ENCODE data around the gene ACER3. TPM values are rescaled to one million over a fixed set of nuclear protein-coding genes. Genes with fewer than 3 reads are reported as not detected.
"Not testable (repeated sequence)": the region's sequence is repeated elsewhere in the genome, so short reads cannot be mapped to it uniquely, and the experiment has no call there.

Gene ACER3
- total and polyA plus RNA-seq, 2 donors (not counting 1 experiment from before 2014, with no cell fraction given): 3.3 to 12.9 TPM

GRCh38 chr11:76901622-76902021 lies 40.9 kb downstream of the ACER3 start:
- H3K27me3 Mint-ChIP-seq: not testable (repeated sequence)

GRCh38 chr11:76902121-76903014 lies 41.6 kb downstream of the ACER3 start:
- TF ChIP-seq EZH2 (IDR thresholded peaks at IDR 0.05; ENCODE audit: borderline replicate concordance, insufficient read depth, low read depth, low read length, poor library complexity, severe bottlenecking): no peak
- TF ChIP-seq CTCF (IDR thresholded peaks at IDR 0.05): no peak
- Mint-ChIP-seq H3K4me1 (no peaks in the 10 kb centered on the region), H3K9me3 (ENCODE audit: insufficient read depth) (peaks cover 5% of the 10 kb centered on the region), H3K4me3 (no peak overlapping the region), H3K27ac (no peak overlapping the region), H3K27me3 (no peaks in the 10 kb centered on the region)
- Histone ChIP-seq H3K9ac (ENCODE audit: low read length) (no peak overlapping the region), H3K9me3 (ENCODE audit: control extremely low read depth in 1 of 3, control insufficient read depth in 2 of 3, insufficient read depth in 1 of 3, low read length in 2 of 3) (peaks cover 0 to 4% (median 0%) of the 10 kb centered on the region in 3 donors), H3K4me2 (replicated peaks; ENCODE audit: low read depth, low read length, poor library complexity, severe bottlenecking) (no peak overlapping the region), H4K20me1 (ENCODE audit: control insufficient read depth, insufficient read depth, low read length, poor library complexity, severe bottlenecking) (no peaks in the 10 kb centered on the region), H3K36me3 (replicated peaks in 1 of 2; ENCODE audit: control extremely low read depth in 1 of 2, control insufficient read depth in 1 of 2, extremely low read depth in 1 of 2, insufficient read depth in 2 of 2, low read length in 1 of 2) (no peaks in the 10 kb centered on the region), H3K79me2 (ENCODE audit: control insufficient read depth, insufficient read depth, low read length) (no peaks in the 10 kb centered on the region), H2AFZ (ENCODE audit: insufficient read depth, low read depth, low read length, poor library complexity, severe bottlenecking) (no peak overlapping the region), H3K4me3 (ENCODE audit: control extremely low read depth in 1 of 5, extremely low read depth in 1 of 5, insufficient read depth in 1 of 5, low read depth in 2 of 5, low read length in 4 of 5) (no peak overlapping the region), H3K27me3 (replicated peaks in 1 of 4; ENCODE audit: control extremely low read depth in 1 of 4, control insufficient read depth in 3 of 4, insufficient read depth in 4 of 4, low read length in 3 of 4) (no peaks in the 10 kb centered on the region), H3K4me1 (ENCODE audit: control insufficient read depth in 2 of 2, insufficient read depth in 2 of 2, low read length in 2 of 2) (no peaks in the 10 kb centered on the region), H3K27ac (ENCODE audit: low read length in 2 of 2) (no peak overlapping the region)
- intact Hi-C loops (cut with micrococcal nuclease): no loop called here
- ATAC-seq (ENCODE audit: low read depth) (no peak), DNase-seq (no peak)
- WGBS (ENCODE audit: insufficient coverage): 100% methylated on average over 1 of the region's 5 CpGs
- CTCF ChIA-PET: interaction anchor here (1.3 to 1.7 kb wide), 2 partner anchors 16 to 18 kb away, joined by 5 to 8 read pairs; no protein-coding TSS in a partner anchor
- POLR2A ChIA-PET: no interaction called here

More at GRCh38 chr11:76901622-76902021, 40.9 kb downstream of the ACER3 start:
- H3K9me3 ChIP-seq (ENCODE audit: control extremely low read depth in 1 of 3, control insufficient read depth in 2 of 3, insufficient read depth in 1 of 3, low read length in 2 of 3); H3K4me2 ChIP-seq (replicated peaks; ENCODE audit: low read depth, low read length, poor library complexity, severe bottlenecking); H3K36me3 ChIP-seq (replicated peaks in 1 of 2; ENCODE audit: control extremely low read depth in 1 of 2, control insufficient read depth in 1 of 2, extremely low read depth in 1 of 2, insufficient read depth in 2 of 2, low read length in 1 of 2); H3K4me3 Mint-ChIP-seq; H3K27me3 ChIP-seq (replicated peaks in 1 of 4; ENCODE audit: control extremely low read depth in 1 of 4, control insufficient read depth in 3 of 4, insufficient read depth in 4 of 4, low read length in 3 of 4); ATAC-seq (ENCODE audit: low read depth); DNase-seq; H3K4me1 ChIP-seq (ENCODE audit: control insufficient read depth in 2 of 2, insufficient read depth in 2 of 2, low read length in 2 of 2); H3K4me3 ChIP-seq (ENCODE audit: control extremely low read depth in 1 of 5, extremely low read depth in 1 of 5, insufficient read depth in 1 of 5, low read depth in 2 of 5, low read length in 4 of 5); H3K27ac ChIP-seq (ENCODE audit: low read length in 2 of 2); H2AFZ ChIP-seq (ENCODE audit: insufficient read depth, low read depth, low read length, poor library complexity, severe bottlenecking); H3K79me2 ChIP-seq (ENCODE audit: control insufficient read depth, insufficient read depth, low read length); POLR2A ChIA-PET; H3K9ac ChIP-seq (ENCODE audit: low read length); intact Hi-C loops (cut with micrococcal nuclease); H3K27ac Mint-ChIP-seq; H3K9me3 Mint-ChIP-seq (ENCODE audit: insufficient read depth); H4K20me1 ChIP-seq (ENCODE audit: control insufficient read depth, insufficient read depth, low read length, poor library complexity, severe bottlenecking); H3K4me1 Mint-ChIP-seq: not testable (repeated sequence)
- WGBS (ENCODE audit: insufficient coverage): no CpG with 5 or more reads among the region's 6 CpGs
- CTCF ChIA-PET: interaction anchor here (1.7 kb wide), 1 partner anchor 18 kb away, joined by 8 read pairs; no protein-coding TSS in a partner anchor
